Thyroid gland (tissue), 4 donors: Measurements from ENCODE around the gene SEMA6A. TPM values are rescaled to one million over a fixed set of nuclear protein-coding genes. Genes with fewer than 3 reads are reported as not detected.

Experiments
- DNase-seq, 2 donors: peaks; one replicate each; pipeline ENCODE4 v3.0.0-alpha.2; 2019
- H3K27ac ChIP-seq, 3 donors: fragments of 200-600 bp; sonication (generic); 1 replicate in 2 of 3; 2 replicates in 1 of 3; pipeline ENCODE4 v1.5.1; 2016 to 2019; ENCODE audit warnings: mild to moderate bottlenecking in 1 of 3, moderate library complexity in 1 of 3
- H3K27me3 ChIP-seq: fragments of 200-600 bp; sonication (generic); one replicate; pipeline ENCODE4 v1.5.1; 2019
- H3K36me3 ChIP-seq, 2 donors: fragments of 200-600 bp; sonication (generic); one replicate each; pipeline ENCODE4 v1.5.1; 2016 to 2019
- H3K4me1 ChIP-seq, 2 donors: fragments of 200-600 bp; sonication (generic); one replicate each; pipeline ENCODE4 v1.5.1; 2017 to 2019
- H3K4me3 ChIP-seq, 3 donors: fragments of 200-600 bp; sonication (generic); replicated peaks in 1 of 3; 1 replicate in 2 of 3; 2 replicates in 1 of 3; pipeline ENCODE4 v1.5.1; 2016; ENCODE audit warnings: mild to moderate bottlenecking in 1 of 3
- H3K9me3 ChIP-seq: fragments of 200-600 bp; sonication (generic); one replicate; pipeline ENCODE4 v1.5.1; 2017
- POLR2A ChIP-seq, 2 donors: fragments of 450-650 bp; IDR thresholded peaks; one replicate each; pipeline ENCODE4 v1.6.1; 2017; ENCODE audit warnings: antibody characterized with exemption in 2 of 2, mild to moderate bottlenecking in 2 of 2, moderate library complexity in 1 of 2
- WGBS, 2 donors: methylation state at CpG; one replicate each; pipeline ENCODE4 v1.1.5; 2017; 5-methylcytosine and 5-hydroxymethylcytosine counted together
- intact Hi-C: fragments of 100-400 bp; cut with DNase I; formaldehyde crosslinking; loops from one replicate; pipeline ENCODE4 v1.15.1; 2023
- total RNA-seq, 4 donors: library from RNA; depleted of rRNA; stranded (reverse); fragments of >200 nt; gene quantifications; one replicate each; pipeline ENCODE4 v1.2.3, GENCODE V29; 2016
- TF ChIP-seq, protein P1 (sequence below), 6 experiments: fragments of 200-600 bp in 3 of 6; fragments of 450-650 bp in 3 of 6; sonication (generic) in 3 of 6; IDR thresholded peaks; one replicate each; pipeline ENCODE4 v1.5.1; 2016 to 2019; ENCODE audit warnings: antibody characterized with exemption in 6 of 6, mild to moderate bottlenecking in 2 of 6, inconsistent platforms in 1 of 6, moderate library complexity in 1 of 6

Gene SEMA6A
- total RNA-seq, 4 donors from 2014 or later: 27.6 to 37.9 (median 30.4) TPM

DNA sequence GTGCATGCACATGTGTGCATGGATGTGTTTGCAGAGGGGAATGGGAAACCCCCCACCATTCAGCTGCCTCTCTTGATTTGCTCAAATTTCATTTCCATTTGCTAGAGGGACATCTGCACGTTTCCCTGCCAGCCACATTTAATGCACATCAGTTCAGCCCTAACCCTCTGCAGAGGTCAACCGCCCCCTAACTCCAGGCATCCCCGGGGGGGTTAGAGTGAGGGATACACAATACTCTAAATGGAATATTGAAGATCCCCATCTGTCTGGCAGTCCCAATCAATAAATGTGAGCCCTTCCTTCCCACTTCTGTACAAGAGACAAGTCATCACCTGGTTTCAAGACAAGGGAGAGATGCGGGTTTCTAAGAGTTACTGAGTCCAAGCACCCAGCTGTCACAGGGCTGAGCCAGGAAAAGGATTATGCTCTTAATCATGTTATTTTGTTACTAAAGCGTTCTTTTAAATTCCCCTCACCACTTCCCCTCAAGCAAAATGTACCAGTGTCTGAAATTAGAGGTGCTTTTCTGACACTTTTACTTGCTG is 134.1 kb downstream of the SEMA6A start:
- no peak for TF ChIP-seq POLR2A (IDR thresholded peaks at IDR 0.05)
- TF ChIP-seq, protein P1, sequence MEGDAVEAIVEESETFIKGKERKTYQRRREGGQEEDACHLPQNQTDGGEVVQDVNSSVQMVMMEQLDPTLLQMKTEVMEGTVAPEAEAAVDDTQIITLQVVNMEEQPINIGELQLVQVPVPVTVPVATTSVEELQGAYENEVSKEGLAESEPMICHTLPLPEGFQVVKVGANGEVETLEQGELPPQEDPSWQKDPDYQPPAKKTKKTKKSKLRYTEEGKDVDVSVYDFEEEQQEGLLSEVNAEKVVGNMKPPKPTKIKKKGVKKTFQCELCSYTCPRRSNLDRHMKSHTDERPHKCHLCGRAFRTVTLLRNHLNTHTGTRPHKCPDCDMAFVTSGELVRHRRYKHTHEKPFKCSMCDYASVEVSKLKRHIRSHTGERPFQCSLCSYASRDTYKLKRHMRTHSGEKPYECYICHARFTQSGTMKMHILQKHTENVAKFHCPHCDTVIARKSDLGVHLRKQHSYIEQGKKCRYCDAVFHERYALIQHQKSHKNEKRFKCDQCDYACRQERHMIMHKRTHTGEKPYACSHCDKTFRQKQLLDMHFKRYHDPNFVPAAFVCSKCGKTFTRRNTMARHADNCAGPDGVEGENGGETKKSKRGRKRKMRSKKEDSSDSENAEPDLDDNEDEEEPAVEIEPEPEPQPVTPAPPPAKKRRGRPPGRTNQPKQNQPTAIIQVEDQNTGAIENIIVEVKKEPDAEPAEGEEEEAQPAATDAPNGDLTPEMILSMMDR (IDR thresholded peaks at IDR 0.05): no peak
- H3K4me1 ChIP-seq: peaks cover 0 to 10% of the 10 kb centered on the region in 2 donors
- H3K4me3 ChIP-seq: no peak overlapping the region
- 80 to 86% methylated on average over 5 of the region's 5 CpGs for whole genome bisulfite sequencing, 2 donors
- H3K9me3 ChIP-seq: no peaks in the 10 kb centered on the region
- H3K27me3 ChIP-seq: no peaks in the 10 kb centered on the region
- H3K36me3 ChIP-seq: no peaks in the 10 kb centered on the region
- intact Hi-C loops: no loop called here
- no peak overlapping the region for H3K27ac ChIP-seq
- DNase-seq: no peak

DNA sequence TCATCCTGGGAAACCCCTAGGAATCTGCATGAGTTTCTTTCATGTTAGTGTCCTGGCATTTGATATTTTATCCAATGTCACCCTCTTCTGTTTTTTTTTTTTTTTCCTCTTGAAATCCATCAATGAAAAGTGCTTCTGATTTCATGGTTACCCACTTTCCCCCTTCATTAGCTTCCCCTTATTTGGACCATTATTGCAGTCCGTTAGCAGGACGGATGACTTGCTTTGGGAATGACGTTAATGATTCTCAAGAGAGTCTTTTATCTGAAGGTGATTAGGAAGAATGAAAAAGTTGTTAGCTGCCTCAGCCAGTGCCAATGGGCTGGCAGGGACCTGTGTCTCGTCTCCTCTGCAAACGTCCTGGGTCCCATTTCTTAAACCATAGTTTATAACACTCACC is 134.7 kb downstream of the SEMA6A start:
- Histone ChIP-seq H3K4me1 (peaks cover 0 to 10% of the 10 kb centered on the region in 2 donors), H3K36me3 (no peaks in the 10 kb centered on the region), H3K27ac (no peak overlapping the region)

DNA sequence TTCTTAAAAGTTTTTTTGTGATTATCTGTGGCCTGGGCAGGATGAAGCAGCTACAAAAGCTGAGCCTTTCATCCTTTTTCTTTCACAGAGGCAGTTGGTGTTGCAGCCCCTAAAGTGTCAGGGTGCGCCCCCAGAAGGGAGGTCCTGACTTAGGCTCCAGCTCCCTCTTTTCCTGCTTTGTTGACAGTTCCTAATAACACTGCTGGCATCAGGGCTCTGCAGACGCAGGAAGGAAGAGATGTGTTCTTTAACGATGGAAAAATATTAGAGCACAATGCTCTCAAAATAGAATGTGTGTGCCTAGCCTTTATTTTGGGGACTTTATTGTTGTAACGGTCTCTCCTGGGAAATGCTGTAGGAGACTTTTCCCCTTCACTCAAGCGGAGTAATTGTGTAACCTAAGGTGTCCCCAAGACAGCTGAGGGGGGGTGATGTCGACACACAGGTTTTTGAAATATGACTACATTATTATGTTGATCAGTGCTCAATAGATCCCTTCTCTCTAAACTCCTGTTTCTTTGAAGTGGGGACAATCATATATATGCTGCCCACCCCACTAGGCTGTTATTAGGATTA is 135.6 kb downstream of the SEMA6A start:
- no peak overlapping the region for H3K27ac ChIP-seq
- no peaks in the 10 kb centered on the region for H3K27me3 ChIP-seq
- no peak overlapping the region for H3K4me3 ChIP-seq
- 68 to 72% methylated on average over 6 of the region's 6 CpGs for WGBS, 2 donors
- H3K36me3 ChIP-seq: no peaks in the 10 kb centered on the region
- no peaks in the 10 kb centered on the region for H3K9me3 ChIP-seq
- intact Hi-C loops: no loop called here
- TF ChIP-seq, protein P1 (IDR thresholded peaks at IDR 0.05): no peak
- no peak for DNase-seq
- H3K4me1 ChIP-seq: peaks cover 0 to 10% of the 10 kb centered on the region in 2 donors

More for the DNA sequence above, 134.7 kb downstream of the SEMA6A start:
- 85 to 88% methylated on average over 5 of the region's 5 CpGs for WGBS, 2 donors
- TF ChIP-seq, protein P1 (IDR thresholded peaks at IDR 0.05): no peak
- no peak for TF ChIP-seq POLR2A (IDR thresholded peaks at IDR 0.05)
- H3K27me3 ChIP-seq: no peaks in the 10 kb centered on the region
- DNase-seq: no peak
- H3K9me3 ChIP-seq: no peaks in the 10 kb centered on the region
- no peak overlapping the region for H3K4me3 ChIP-seq
- intact Hi-C loops: no loop called here

DNA sequence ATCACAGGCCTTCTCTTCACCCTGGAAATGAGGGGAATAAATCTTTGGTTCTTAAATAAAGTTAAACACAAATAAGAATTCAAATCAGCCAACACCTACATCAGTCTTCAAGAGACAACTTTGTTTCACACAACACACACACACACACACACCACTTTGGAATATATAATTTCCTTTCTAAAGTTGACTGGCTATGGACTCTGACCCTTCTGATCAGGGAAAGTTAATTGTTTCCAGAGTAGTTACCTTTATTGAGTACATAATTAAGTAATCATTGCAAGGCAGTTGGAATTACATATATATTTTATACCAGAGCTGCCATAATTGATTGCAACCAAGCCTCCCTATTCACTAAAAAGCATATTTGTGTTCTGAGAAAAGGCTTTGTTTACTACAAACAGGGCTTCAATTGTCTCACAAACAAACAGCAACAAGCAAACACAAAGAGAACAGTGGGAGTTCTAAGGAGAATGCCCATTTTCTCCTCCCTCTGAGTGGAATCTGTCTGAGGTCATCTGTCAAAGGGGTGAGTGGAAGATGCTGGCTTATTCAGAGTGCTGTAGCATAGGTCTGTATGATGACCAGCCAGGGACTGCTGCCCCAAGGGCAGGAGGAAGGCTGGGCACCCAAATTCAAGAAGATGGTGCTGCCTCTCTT is 136.6 kb downstream of the SEMA6A start:
- H3K27me3 ChIP-seq: no peaks in the 10 kb centered on the region
- intact Hi-C loops: no loop called here
- H3K4me3 ChIP-seq: no peak overlapping the region
- TF ChIP-seq POLR2A (IDR thresholded peaks at IDR 0.05): no peak
- TF ChIP-seq, protein P1 (IDR thresholded peaks at IDR 0.05): no peak
- no peak for DNase-seq
- H3K4me1 ChIP-seq: peaks cover 0 to 10% of the 10 kb centered on the region in 2 donors
- H3K36me3 ChIP-seq: no peaks in the 10 kb centered on the region
- H3K27ac ChIP-seq: no peak overlapping the region
- no peaks in the 10 kb centered on the region for H3K9me3 ChIP-seq

DNA sequence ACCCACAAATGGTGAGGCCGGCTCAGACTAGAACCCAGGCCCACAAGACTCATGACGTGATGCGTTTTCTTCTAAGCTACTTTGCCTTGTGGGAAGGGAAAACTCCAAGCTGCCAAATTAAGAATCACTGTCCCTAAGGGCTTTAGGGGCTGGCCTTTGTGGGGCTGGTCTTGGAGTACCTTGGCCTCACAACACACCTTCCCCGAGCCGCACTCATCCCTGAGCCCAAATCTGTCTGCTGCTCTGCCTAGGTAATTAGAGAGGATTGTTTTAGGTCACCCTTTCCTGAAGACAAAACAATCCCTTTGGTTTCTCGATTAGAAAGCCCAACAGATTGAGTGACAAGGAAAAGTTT is 137.3 kb downstream of the SEMA6A start:
- Histone ChIP-seq H3K27ac (no peak overlapping the region), H3K9me3 (no peaks in the 10 kb centered on the region), H3K36me3 (no peaks in the 10 kb centered on the region), H3K4me3 (no peak overlapping the region), H3K4me1 (peaks cover 0 to 8% of the 10 kb centered on the region in 2 donors), H3K27me3 (no peaks in the 10 kb centered on the region)
- intact Hi-C loops: no loop called here
- no peak for TF ChIP-seq POLR2A (IDR thresholded peaks at IDR 0.05)
- no peak for DNase-seq
- 87 to 88% methylated on average over 6 of the region's 6 CpGs for WGBS, 2 donors
